Osteocyte (in vitro differentiated cells): ENCODE data around the gene COL6A1. TPM values are rescaled to one million over a fixed set of nuclear protein-coding genes. Genes with fewer than 3 reads are reported as not detected.
A peak's percentile ranks its signal among the peaks of the same experiment; 100 is the strongest.

ENCODE experiments used
- DNase-seq: peaks from one replicate; pipeline ENCODE4 v3.0.0; 2021; ENCODE audit warnings: mixed read lengths; ENCODE audit not compliant: unreplicated experiment; ENCODE audit errors: extremely low spot score
- H3K27ac Mint-ChIP-seq: one replicate; pipeline ENCODE4 v1.8.0; 2021; ENCODE audit warnings: mild to moderate bottlenecking, mixed read lengths; ENCODE audit not compliant: unreplicated experiment
- H3K27me3 Mint-ChIP-seq: one replicate; pipeline ENCODE4 v1.8.0; 2021; ENCODE audit warnings: mixed read lengths; ENCODE audit not compliant: unreplicated experiment
- H3K36me3 Mint-ChIP-seq: one replicate; pipeline ENCODE4 v1.8.0; 2021; ENCODE audit warnings: mixed read lengths; ENCODE audit not compliant: unreplicated experiment
- H3K4me1 Mint-ChIP-seq: one replicate; pipeline ENCODE4 v1.8.0; 2021; ENCODE audit warnings: mixed read lengths; ENCODE audit not compliant: unreplicated experiment
- H3K4me3 Mint-ChIP-seq: one replicate; pipeline ENCODE4 v1.8.0; 2021; ENCODE audit warnings: mild to moderate bottlenecking, moderate library complexity, mixed read lengths; ENCODE audit not compliant: unreplicated experiment
- H3K9me3 Mint-ChIP-seq: one replicate; pipeline ENCODE4 v1.8.0; 2021; ENCODE audit warnings: mixed read lengths; ENCODE audit not compliant: unreplicated experiment
- CTCF ChIP-seq: fragments of 200-600 bp; sonication (generic); IDR thresholded peaks from 2 replicates; pipeline ENCODE4 v1.5.0; 2021; ENCODE audit warnings: antibody characterized with exemption, mild to moderate bottlenecking, moderate library complexity
- total RNA-seq: library from RNA; stranded (reverse); gene quantifications from 2 replicates; pipeline ENCODE4 v1.2.1, GENCODE V29; 2021

Gene COL6A1
- total RNA-seq, 1 donor from 2014 or later = 1,503 TPM

- peak; percentile 83 for DNase-seq
- Mint-ChIP-seq H3K4me1 (peaks cover 31% of the 10 kb centered on the region), H3K36me3 (peaks cover 14% of the 10 kb centered on the region), H3K4me3 (peak overlapping the region; percentile 80), H3K9me3 (no peaks in the 10 kb centered on the region), H3K27me3 (no peaks in the 10 kb centered on the region), H3K27ac (peak overlapping the region; percentile 54)
- no peak for TF ChIP-seq CTCF
Measured at GRCh38 chr21:45982092-45982757, 655 bp downstream of the COL6A1 start.

- H3K27me3 Mint-ChIP-seq = no peaks in the 10 kb centered on the region
- peak overlapping the region; percentile 80 for H3K4me3 Mint-ChIP-seq
- H3K27ac Mint-ChIP-seq = peak overlapping the region; percentile 54
- no peaks in the 10 kb centered on the region for H3K9me3 Mint-ChIP-seq
- peak; percentile 84 for DNase-seq
- peaks cover 28% of the 10 kb centered on the region for H3K4me1 Mint-ChIP-seq
- peaks cover 15% of the 10 kb centered on the region for H3K36me3 Mint-ChIP-seq
- TF ChIP-seq CTCF = no peak
Measured at GRCh38 chr21:45982758-45983648, 1.4 kb downstream of the COL6A1 start.

GRCh38 chr21:45983649-45983965 lies 2.0 kb downstream of the COL6A1 start:
- TF ChIP-seq CTCF = no peak
- H3K4me1 Mint-ChIP-seq = peaks cover 23% of the 10 kb centered on the region

GRCh38 chr21:45983981-45984551 lies 2.5 kb downstream of the COL6A1 start:
- H3K36me3 Mint-ChIP-seq = peaks cover 15% of the 10 kb centered on the region

More at GRCh38 chr21:45983649-45983965, 2.0 kb downstream of the COL6A1 start:
- Mint-ChIP-seq H3K36me3 (peaks cover 15% of the 10 kb centered on the region), H3K9me3 (no peaks in the 10 kb centered on the region), H3K27ac (peak overlapping the region; percentile 54), H3K27me3 (no peaks in the 10 kb centered on the region), H3K4me3 (peak overlapping the region; percentile 80)
- DNase-seq = no peak

More at GRCh38 chr21:45983981-45984551, 2.5 kb downstream of the COL6A1 start:
- Mint-ChIP-seq H3K4me1 (peaks cover 18% of the 10 kb centered on the region), H3K27me3 (no peaks in the 10 kb centered on the region), H3K27ac (peak overlapping the region; percentile 78), H3K9me3 (no peaks in the 10 kb centered on the region), H3K4me3 (peak overlapping the region; percentile 55)
- no peak for TF ChIP-seq CTCF
- peak; percentile 83 for DNase-seq
